Measurements from ENCODE around the gene KLHDC3. TPM values are rescaled to one million over a fixed set of nuclear protein-coding genes. Genes with fewer than 3 reads are reported as not detected.

Gene KLHDC3
- total and polyA plus RNA-seq, 9 of the 15 experiments (the other 6 are each of a cell fraction or from before 2014, with no cell fraction given), result 4.5 to 171 (median 107) TPM

GRCh38 chr6:42970871-42971612, 43.0 kb upstream of the KLHDC3 start (continued):
- TF ChIP-seq, protein P1, sequence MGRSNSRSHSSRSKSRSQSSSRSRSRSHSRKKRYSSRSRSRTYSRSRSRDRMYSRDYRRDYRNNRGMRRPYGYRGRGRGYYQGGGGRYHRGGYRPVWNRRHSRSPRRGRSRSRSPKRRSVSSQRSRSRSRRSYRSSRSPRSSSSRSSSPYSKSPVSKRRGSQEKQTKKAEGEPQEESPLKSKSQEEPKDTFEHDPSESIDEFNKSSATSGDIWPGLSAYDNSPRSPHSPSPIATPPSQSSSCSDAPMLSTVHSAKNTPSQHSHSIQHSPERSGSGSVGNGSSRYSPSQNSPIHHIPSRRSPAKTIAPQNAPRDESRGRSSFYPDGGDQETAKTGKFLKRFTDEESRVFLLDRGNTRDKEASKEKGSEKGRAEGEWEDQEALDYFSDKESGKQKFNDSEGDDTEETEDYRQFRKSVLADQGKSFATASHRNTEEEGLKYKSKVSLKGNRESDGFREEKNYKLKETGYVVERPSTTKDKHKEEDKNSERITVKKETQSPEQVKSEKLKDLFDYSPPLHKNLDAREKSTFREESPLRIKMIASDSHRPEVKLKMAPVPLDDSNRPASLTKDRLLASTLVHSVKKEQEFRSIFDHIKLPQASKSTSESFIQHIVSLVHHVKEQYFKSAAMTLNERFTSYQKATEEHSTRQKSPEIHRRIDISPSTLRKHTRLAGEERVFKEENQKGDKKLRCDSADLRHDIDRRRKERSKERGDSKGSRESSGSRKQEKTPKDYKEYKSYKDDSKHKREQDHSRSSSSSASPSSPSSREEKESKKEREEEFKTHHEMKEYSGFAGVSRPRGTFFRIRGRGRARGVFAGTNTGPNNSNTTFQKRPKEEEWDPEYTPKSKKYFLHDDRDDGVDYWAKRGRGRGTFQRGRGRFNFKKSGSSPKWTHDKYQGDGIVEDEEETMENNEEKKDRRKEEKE (IDR thresholded peaks at IDR 0.05; ENCODE audit: borderline replicate concordance in 1 of 2, control insufficient read depth in 1 of 2, low read depth in 2 of 2, low read length in 1 of 2), result no peak
- TF ChIP-seq STAT5A (IDR thresholded peaks at IDR 0.05; ENCODE audit: borderline replicate concordance, low read length), result no peak
- TF ChIP-seq, protein P2, sequence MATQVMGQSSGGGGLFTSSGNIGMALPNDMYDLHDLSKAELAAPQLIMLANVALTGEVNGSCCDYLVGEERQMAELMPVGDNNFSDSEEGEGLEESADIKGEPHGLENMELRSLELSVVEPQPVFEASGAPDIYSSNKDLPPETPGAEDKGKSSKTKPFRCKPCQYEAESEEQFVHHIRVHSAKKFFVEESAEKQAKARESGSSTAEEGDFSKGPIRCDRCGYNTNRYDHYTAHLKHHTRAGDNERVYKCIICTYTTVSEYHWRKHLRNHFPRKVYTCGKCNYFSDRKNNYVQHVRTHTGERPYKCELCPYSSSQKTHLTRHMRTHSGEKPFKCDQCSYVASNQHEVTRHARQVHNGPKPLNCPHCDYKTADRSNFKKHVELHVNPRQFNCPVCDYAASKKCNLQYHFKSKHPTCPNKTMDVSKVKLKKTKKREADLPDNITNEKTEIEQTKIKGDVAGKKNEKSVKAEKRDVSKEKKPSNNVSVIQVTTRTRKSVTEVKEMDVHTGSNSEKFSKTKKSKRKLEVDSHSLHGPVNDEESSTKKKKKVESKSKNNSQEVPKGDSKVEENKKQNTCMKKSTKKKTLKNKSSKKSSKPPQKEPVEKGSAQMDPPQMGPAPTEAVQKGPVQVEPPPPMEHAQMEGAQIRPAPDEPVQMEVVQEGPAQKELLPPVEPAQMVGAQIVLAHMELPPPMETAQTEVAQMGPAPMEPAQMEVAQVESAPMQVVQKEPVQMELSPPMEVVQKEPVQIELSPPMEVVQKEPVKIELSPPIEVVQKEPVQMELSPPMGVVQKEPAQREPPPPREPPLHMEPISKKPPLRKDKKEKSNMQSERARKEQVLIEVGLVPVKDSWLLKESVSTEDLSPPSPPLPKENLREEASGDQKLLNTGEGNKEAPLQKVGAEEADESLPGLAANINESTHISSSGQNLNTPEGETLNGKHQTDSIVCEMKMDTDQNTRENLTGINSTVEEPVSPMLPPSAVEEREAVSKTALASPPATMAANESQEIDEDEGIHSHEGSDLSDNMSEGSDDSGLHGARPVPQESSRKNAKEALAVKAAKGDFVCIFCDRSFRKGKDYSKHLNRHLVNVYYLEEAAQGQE (IDR thresholded peaks at IDR 0.05; ENCODE audit: borderline replicate concordance), result 0 out of 2 replicates have a peak, but pooled peaks have one; percentile 1
- TF ChIP-seq, protein P2 (CRISPR knock-in tag; IDR thresholded peaks at IDR 0.05; ENCODE audit: low read depth), result no peak
